Measurements from ENCODE around the gene ZDHHC7. TPM values are rescaled to one million over a fixed set of nuclear protein-coding genes. Genes with fewer than 3 reads are reported as not detected.

ZDHHC7 gene
- total RNA-seq, 1 donor from 2014 or later = 37.3 TPM

- DNase-seq (ENCODE audit: extremely low spot score in 2 of 2) = no peak
- Histone ChIP-seq H3K36me3 (no peaks in the 10 kb centered on the region), H3K4me3 (no peak overlapping the region), H3K27ac (no peak overlapping the region), H3K27me3 (no peaks in the 10 kb centered on the region), H3K4me1 (peaks cover 38% of the 10 kb centered on the region), H3K9me3 (no peaks in the 10 kb centered on the region)
- no peak for TF ChIP-seq POLR2A (IDR thresholded peaks at IDR 0.05)
- intact Hi-C loops (cut with DNase I) = no loop called here
Observed at GRCh38 chr16:84948851-84949610, 62.3 kb downstream of the ZDHHC7 start.

- Histone ChIP-seq H3K36me3 (no peaks in the 10 kb centered on the region), H3K27ac (peak overlapping the region; percentile 40), H3K4me3 (no peak overlapping the region), H3K4me1 (peaks cover 33% of the 10 kb centered on the region), H3K9me3 (no peaks in the 10 kb centered on the region), H3K27me3 (no peaks in the 10 kb centered on the region)
- intact Hi-C loops (cut with DNase I) = no loop called here
- DNase-seq (ENCODE audit: extremely low spot score in 2 of 2) = no peak
- TF ChIP-seq POLR2AphosphoS5 (IDR thresholded peaks at IDR 0.05; ENCODE audit: insufficient read depth in 1 of 2, low read depth in 1 of 2) (no peak), POLR2A (IDR thresholded peaks at IDR 0.05) (no peak)
- TF ChIP-seq, protein P1, sequence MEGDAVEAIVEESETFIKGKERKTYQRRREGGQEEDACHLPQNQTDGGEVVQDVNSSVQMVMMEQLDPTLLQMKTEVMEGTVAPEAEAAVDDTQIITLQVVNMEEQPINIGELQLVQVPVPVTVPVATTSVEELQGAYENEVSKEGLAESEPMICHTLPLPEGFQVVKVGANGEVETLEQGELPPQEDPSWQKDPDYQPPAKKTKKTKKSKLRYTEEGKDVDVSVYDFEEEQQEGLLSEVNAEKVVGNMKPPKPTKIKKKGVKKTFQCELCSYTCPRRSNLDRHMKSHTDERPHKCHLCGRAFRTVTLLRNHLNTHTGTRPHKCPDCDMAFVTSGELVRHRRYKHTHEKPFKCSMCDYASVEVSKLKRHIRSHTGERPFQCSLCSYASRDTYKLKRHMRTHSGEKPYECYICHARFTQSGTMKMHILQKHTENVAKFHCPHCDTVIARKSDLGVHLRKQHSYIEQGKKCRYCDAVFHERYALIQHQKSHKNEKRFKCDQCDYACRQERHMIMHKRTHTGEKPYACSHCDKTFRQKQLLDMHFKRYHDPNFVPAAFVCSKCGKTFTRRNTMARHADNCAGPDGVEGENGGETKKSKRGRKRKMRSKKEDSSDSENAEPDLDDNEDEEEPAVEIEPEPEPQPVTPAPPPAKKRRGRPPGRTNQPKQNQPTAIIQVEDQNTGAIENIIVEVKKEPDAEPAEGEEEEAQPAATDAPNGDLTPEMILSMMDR (IDR thresholded peaks at IDR 0.05) = no peak
Observed at GRCh38 chr16:84947996-84948850, 63.1 kb downstream of the ZDHHC7 start.

- Histone ChIP-seq H3K36me3 (no peaks in the 10 kb centered on the region), H3K27ac (peak overlapping the region; percentile 40), H3K4me3 (no peak overlapping the region), H3K9me3 (no peaks in the 10 kb centered on the region), H3K27me3 (no peaks in the 10 kb centered on the region), H3K4me1 (peaks cover 21% of the 10 kb centered on the region)
- peak in 1 of 2 donors; percentile 60 for TF ChIP-seq POLR2AphosphoS5 (IDR thresholded peaks at IDR 0.05; ENCODE audit: insufficient read depth in 1 of 2, low read depth in 1 of 2)
- TF ChIP-seq, protein P1 (IDR thresholded peaks at IDR 0.05) = no peak
- intact Hi-C loops (cut with DNase I) = no loop called here
- DNase-seq (ENCODE audit: extremely low spot score in 2 of 2) = no peak
Observed at GRCh38 chr16:84947022-84947421, 64.3 kb downstream of the ZDHHC7 start.

DNA sequence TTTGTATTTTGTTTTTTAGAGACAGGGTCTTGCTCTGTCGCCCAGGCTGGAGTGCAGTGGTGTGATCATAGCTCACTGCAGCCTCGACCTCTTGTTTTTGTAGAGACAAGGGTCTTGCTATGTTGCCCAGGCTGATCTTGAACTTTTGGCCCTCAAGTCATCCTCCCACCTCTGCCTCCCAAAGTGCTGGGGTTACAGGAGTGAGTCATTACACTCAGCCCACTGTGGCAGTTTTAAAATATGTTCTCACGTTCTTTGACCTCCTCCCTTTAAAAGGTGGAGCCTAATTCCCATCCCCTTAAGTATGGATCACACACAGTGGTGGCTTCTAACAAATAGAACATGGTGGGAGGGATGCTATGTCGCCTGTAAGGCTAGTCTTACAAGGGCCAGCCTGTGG is 67.7 kb downstream of the ZDHHC7 start:
- H3K4me3 ChIP-seq = no peak overlapping the region
- H3K4me1 ChIP-seq = peaks cover 32% of the 10 kb centered on the region
- no peaks in the 10 kb centered on the region for H3K9me3 ChIP-seq
- H3K36me3 ChIP-seq = no peaks in the 10 kb centered on the region
- peak overlapping the region; percentile 77 for H3K27ac ChIP-seq
- intact Hi-C loops (cut with DNase I) = no loop called here
- TF ChIP-seq POLR2A (IDR thresholded peaks at IDR 0.05) (no peak), POLR2AphosphoS5 (IDR thresholded peaks at IDR 0.05; ENCODE audit: insufficient read depth in 1 of 2, low read depth in 1 of 2) (no peak)
- TF ChIP-seq, protein P1 (IDR thresholded peaks at IDR 0.05) = no peak
- DNase-seq (ENCODE audit: extremely low spot score in 2 of 2) = no peak
- H3K27me3 ChIP-seq = no peaks in the 10 kb centered on the region

- TF ChIP-seq POLR2A (IDR thresholded peaks at IDR 0.05) (no peak), POLR2AphosphoS5 (IDR thresholded peaks at IDR 0.05; ENCODE audit: insufficient read depth in 1 of 2, low read depth in 1 of 2) (no peak)
- TF ChIP-seq, protein P1 (IDR thresholded peaks at IDR 0.05) = no peak
- no peaks in the 10 kb centered on the region for H3K36me3 ChIP-seq
- intact Hi-C loops (cut with DNase I) = no loop called here
- H3K27me3 ChIP-seq = no peaks in the 10 kb centered on the region
- peak overlapping the region; percentile 88 for H3K27ac ChIP-seq
- H3K4me1 ChIP-seq = peaks cover 30% of the 10 kb centered on the region
- H3K9me3 ChIP-seq = no peaks in the 10 kb centered on the region
- H3K4me3 ChIP-seq = no peak overlapping the region
- no peak for DNase-seq (ENCODE audit: extremely low spot score in 2 of 2)
Observed at GRCh38 chr16:84942786-84943185, 68.5 kb downstream of the ZDHHC7 start.

Data from vagina (tissue), 2 donors.